Measurements from ENCODE around the gene S100A11.

S100A11 gene

GRCh38 chr1:152003846-152004442 is 32.9 kb downstream of the S100A11 start:
- peaks cover 2% of the 10 kb centered on the region for H3K4me1 ChIP-seq (ENCODE audit: control insufficient read depth, insufficient read depth, low read length)
- no peak overlapping the region for H3K27ac ChIP-seq (ENCODE audit: low read length)
- H3K36me3 ChIP-seq (ENCODE audit: control insufficient read depth in 2 of 2, insufficient read depth in 2 of 2, low read length in 2 of 2): no peaks in the 10 kb centered on the region
- H3K4me3 ChIP-seq (ENCODE audit: low read length in 2 of 2): no peak overlapping the region
- no peaks in the 10 kb centered on the region for H3K27me3 ChIP-seq (ENCODE audit: control insufficient read depth in 1 of 2, insufficient read depth in 2 of 2, low read length in 2 of 2)
- no peak overlapping the region for H3K9ac ChIP-seq (ENCODE audit: low read length in 2 of 2)
- no peaks in the 10 kb centered on the region for H3K9me3 ChIP-seq (ENCODE audit: control insufficient read depth in 2 of 2, low read length in 2 of 2)

DNA sequence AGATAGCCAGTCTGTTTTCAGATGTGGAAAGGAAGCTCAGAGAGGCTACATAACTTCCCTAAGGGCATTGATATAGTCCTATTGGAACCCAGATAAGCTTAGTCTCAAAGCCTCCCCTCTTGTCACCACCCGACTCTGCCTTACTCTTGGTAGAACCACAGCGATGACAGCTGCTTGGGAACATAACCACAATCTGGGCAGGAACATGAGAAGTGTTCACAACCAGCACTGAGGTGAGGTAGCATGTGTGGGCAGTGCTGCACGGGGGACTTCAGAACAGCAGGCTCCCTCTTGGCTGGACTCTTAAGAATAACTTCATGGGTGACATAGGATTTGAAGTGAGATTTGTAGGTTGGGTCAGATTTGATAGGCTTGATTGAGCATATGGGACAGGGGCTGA is 33.8 kb downstream of the S100A11 start:
- peaks cover 2% of the 10 kb centered on the region for H3K4me1 ChIP-seq (ENCODE audit: control insufficient read depth, insufficient read depth, low read length)
- no peak overlapping the region for H3K4me3 ChIP-seq (ENCODE audit: low read length in 2 of 2)
- H3K36me3 ChIP-seq (ENCODE audit: control insufficient read depth in 2 of 2, insufficient read depth in 2 of 2, low read length in 2 of 2): no peaks in the 10 kb centered on the region
- H3K9ac ChIP-seq (ENCODE audit: low read length in 2 of 2): no peak overlapping the region
- no peak overlapping the region for H3K27ac ChIP-seq (ENCODE audit: low read length)
- no peaks in the 10 kb centered on the region for H3K9me3 ChIP-seq (ENCODE audit: control insufficient read depth in 2 of 2, low read length in 2 of 2)
- H3K27me3 ChIP-seq (ENCODE audit: control insufficient read depth in 1 of 2, insufficient read depth in 2 of 2, low read length in 2 of 2): no peaks in the 10 kb centered on the region

- H3K4me1 ChIP-seq (ENCODE audit: control insufficient read depth, insufficient read depth, low read length): peaks cover 2% of the 10 kb centered on the region
- H3K9me3 ChIP-seq (ENCODE audit: control insufficient read depth in 2 of 2, low read length in 2 of 2): no peaks in the 10 kb centered on the region
- no peak overlapping the region for H3K4me3 ChIP-seq (ENCODE audit: low read length in 2 of 2)
- H3K36me3 ChIP-seq (ENCODE audit: control insufficient read depth in 2 of 2, insufficient read depth in 2 of 2, low read length in 2 of 2): no peaks in the 10 kb centered on the region
- no peaks in the 10 kb centered on the region for H3K27me3 ChIP-seq (ENCODE audit: control insufficient read depth in 1 of 2, insufficient read depth in 2 of 2, low read length in 2 of 2)
- H3K27ac ChIP-seq (ENCODE audit: low read length): peak overlapping the region; percentile 31
- no peak overlapping the region for H3K9ac ChIP-seq (ENCODE audit: low read length in 2 of 2)
Measured at GRCh38 chr1:152001631-152002584, 34.9 kb downstream of the S100A11 start.

- Histone ChIP-seq H3K36me3 (ENCODE audit: control insufficient read depth in 2 of 2, insufficient read depth in 2 of 2, low read length in 2 of 2) (no peaks in the 10 kb centered on the region), H3K4me3 (ENCODE audit: low read length in 2 of 2) (no peak overlapping the region), H3K4me1 (ENCODE audit: control insufficient read depth, insufficient read depth, low read length) (peaks cover 2% of the 10 kb centered on the region), H3K9ac (ENCODE audit: low read length in 2 of 2) (no peak overlapping the region), H3K9me3 (ENCODE audit: control insufficient read depth in 2 of 2, low read length in 2 of 2) (no peaks in the 10 kb centered on the region), H3K27ac (ENCODE audit: low read length) (peak overlapping the region; percentile 31), H3K27me3 (ENCODE audit: control insufficient read depth in 1 of 2, insufficient read depth in 2 of 2, low read length in 2 of 2) (no peaks in the 10 kb centered on the region)
Measured at GRCh38 chr1:152000964-152001630, 35.7 kb downstream of the S100A11 start.

GRCh38 chr1:151998611-151999362 is 38.0 kb downstream of the S100A11 start:
- Histone ChIP-seq H3K9me3 (ENCODE audit: control insufficient read depth in 2 of 2, low read length in 2 of 2) (no peaks in the 10 kb centered on the region), H3K4me1 (ENCODE audit: control insufficient read depth, insufficient read depth, low read length) (peaks cover 12% of the 10 kb centered on the region), H3K4me3 (ENCODE audit: low read length in 2 of 2) (no peak overlapping the region), H3K9ac (ENCODE audit: low read length in 2 of 2) (no peak overlapping the region), H3K27me3 (ENCODE audit: control insufficient read depth in 1 of 2, insufficient read depth in 2 of 2, low read length in 2 of 2) (no peaks in the 10 kb centered on the region), H3K36me3 (ENCODE audit: control insufficient read depth in 2 of 2, insufficient read depth in 2 of 2, low read length in 2 of 2) (no peaks in the 10 kb centered on the region), H3K27ac (ENCODE audit: low read length) (no peak overlapping the region)

DNA sequence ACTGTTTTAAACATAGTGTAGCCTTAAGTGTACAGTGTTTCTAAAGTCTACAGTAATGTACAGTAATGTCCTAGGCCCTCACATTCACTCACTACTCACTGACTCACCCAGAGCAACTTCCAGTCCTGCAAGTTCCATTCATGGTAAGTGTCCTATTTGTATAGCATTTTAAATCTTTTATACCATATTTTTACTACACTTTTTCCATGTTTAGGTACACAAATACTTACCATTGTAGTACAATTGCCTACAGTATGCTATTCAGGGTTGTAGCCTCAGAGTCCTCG is 39.6 kb downstream of the S100A11 start:
- Histone ChIP-seq H3K9ac (ENCODE audit: low read length in 2 of 2) (no peak overlapping the region), H3K9me3 (ENCODE audit: control insufficient read depth in 2 of 2, low read length in 2 of 2) (no peaks in the 10 kb centered on the region), H3K27me3 (ENCODE audit: control insufficient read depth in 1 of 2, insufficient read depth in 2 of 2, low read length in 2 of 2) (no peaks in the 10 kb centered on the region), H3K4me3 (ENCODE audit: low read length in 2 of 2) (no peak overlapping the region), H3K4me1 (ENCODE audit: control insufficient read depth, insufficient read depth, low read length) (peaks cover 21% of the 10 kb centered on the region), H3K36me3 (ENCODE audit: control insufficient read depth in 2 of 2, insufficient read depth in 2 of 2, low read length in 2 of 2) (no peaks in the 10 kb centered on the region), H3K27ac (ENCODE audit: low read length) (no peak overlapping the region)

GRCh38 chr1:151995774-151996173 is 41.0 kb downstream of the S100A11 start:
- no peak overlapping the region for H3K4me3 ChIP-seq (ENCODE audit: low read length in 2 of 2)
- H3K9me3 ChIP-seq (ENCODE audit: control insufficient read depth in 2 of 2, low read length in 2 of 2): no peaks in the 10 kb centered on the region
- H3K36me3 ChIP-seq (ENCODE audit: control insufficient read depth in 2 of 2, insufficient read depth in 2 of 2, low read length in 2 of 2): no peaks in the 10 kb centered on the region
- H3K27me3 ChIP-seq (ENCODE audit: control insufficient read depth in 1 of 2, insufficient read depth in 2 of 2, low read length in 2 of 2): no peaks in the 10 kb centered on the region
- H3K9ac ChIP-seq (ENCODE audit: low read length in 2 of 2): no peak overlapping the region
- H3K27ac ChIP-seq (ENCODE audit: low read length): no peak overlapping the region
- H3K4me1 ChIP-seq (ENCODE audit: control insufficient read depth, insufficient read depth, low read length): peaks cover 28% of the 10 kb centered on the region

DNA sequence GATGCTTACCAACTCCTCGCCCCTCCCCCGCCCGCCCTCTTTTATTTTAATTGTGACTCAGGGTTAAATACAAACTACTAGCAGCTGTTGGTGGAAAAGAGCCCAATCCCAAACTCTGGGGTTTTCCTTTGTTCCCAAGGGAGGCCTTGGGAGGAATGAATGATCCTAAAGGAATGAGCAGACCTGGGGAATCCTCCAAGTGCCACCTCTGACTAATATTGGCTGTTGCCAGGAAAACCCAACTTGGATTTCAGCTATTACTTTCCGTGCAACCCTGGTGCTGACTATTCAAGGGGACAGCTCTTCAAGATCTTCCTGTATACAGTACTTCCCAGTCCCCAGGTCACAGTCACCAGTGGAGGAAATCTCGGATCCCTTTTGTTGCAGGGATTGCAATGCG is 41.8 kb downstream of the S100A11 start:
- peaks cover 37% of the 10 kb centered on the region for H3K4me1 ChIP-seq (ENCODE audit: control insufficient read depth, insufficient read depth, low read length)
- no peaks in the 10 kb centered on the region for H3K9me3 ChIP-seq (ENCODE audit: control insufficient read depth in 2 of 2, low read length in 2 of 2)
- H3K27ac ChIP-seq (ENCODE audit: low read length): no peak overlapping the region
- H3K36me3 ChIP-seq (ENCODE audit: control insufficient read depth in 2 of 2, insufficient read depth in 2 of 2, low read length in 2 of 2): no peaks in the 10 kb centered on the region
- no peak overlapping the region for H3K9ac ChIP-seq (ENCODE audit: low read length in 2 of 2)
- H3K27me3 ChIP-seq (ENCODE audit: control insufficient read depth in 1 of 2, insufficient read depth in 2 of 2, low read length in 2 of 2): no peaks in the 10 kb centered on the region
- no peak overlapping the region for H3K4me3 ChIP-seq (ENCODE audit: low read length in 2 of 2)

GRCh38 chr1:151993734-151994496 is 42.9 kb downstream of the S100A11 start, which contains the start of gene S100A10:
Gene S100A10, minus strand, starts transcription at chr1:151993859. Its CDS starts 7,629 bp downstream, at chr1:151986230.
- Histone ChIP-seq H3K27ac (ENCODE audit: low read length) (peak within 1 kb of the TSS; percentile 84), H3K9me3 (ENCODE audit: control insufficient read depth in 2 of 2, low read length in 2 of 2) (no peaks in the 10 kb centered on the region), H3K4me3 (ENCODE audit: low read length in 2 of 2) (peak within 1 kb of the TSS; percentile 60 to 91), H3K9ac (ENCODE audit: low read length in 2 of 2) (peak within 1 kb of the TSS; percentile 64 to 88), H3K27me3 (ENCODE audit: control insufficient read depth in 1 of 2, insufficient read depth in 2 of 2, low read length in 2 of 2) (no peaks in the 10 kb centered on the region), H3K4me1 (ENCODE audit: control insufficient read depth, insufficient read depth, low read length) (peaks cover 47% of the 10 kb centered on the region), H3K36me3 (ENCODE audit: control insufficient read depth in 2 of 2, insufficient read depth in 2 of 2, low read length in 2 of 2) (no peaks in the 10 kb centered on the region)
